NCI-H2029 treated with DMSO at 0.1 percent for 48 hours (cell line): ENCODE measurements around the gene MARCHF2.

Experiments
- DNase-seq: peaks from one replicate; lab custom pipeline; 2025; lab: John Stamatoyannopoulos, UW

The MARCHF2 gene

DNA sequence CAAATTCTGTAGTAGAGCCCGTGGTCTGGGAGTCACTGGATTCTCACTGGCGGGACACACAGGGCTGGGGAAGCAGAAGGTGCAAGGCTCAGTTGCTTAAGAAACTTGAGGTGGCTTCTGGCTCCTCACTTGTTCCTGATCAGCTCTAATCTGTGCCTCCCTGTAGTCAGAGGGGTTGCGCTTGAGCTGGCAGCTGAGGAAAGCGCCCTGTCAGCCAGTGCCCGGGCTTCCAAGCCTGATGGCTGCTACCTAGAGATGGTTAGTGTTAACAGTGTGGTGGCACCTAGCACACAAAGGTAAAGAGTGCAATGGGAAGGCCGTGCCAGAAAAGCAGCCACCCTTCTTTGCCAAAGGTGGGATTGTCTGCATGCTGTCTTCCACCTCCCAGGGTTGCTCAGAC is 40.5 kb downstream of the MARCHF2 start:
- no peak for DNase-seq

DNA sequence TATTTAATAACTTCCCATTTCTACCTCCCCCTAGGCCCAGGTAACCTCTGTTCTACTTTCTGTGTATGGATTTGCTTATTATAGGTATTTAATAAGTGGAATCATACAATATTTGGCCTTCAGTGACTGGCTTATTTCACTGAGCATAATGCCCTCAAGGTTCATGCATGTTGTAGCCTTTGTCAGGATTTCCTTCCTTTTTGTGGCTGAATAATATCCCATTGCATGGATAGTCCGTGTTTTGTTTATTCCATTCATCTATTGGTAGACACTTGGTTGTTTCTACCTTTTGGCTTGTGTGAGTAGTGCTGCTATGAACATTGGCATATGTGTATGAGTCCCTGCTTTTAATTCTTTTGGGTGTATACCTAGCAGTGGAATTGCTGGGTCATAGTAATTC is 41.1 kb downstream of the MARCHF2 start:
- DNase-seq = no peak

DNA sequence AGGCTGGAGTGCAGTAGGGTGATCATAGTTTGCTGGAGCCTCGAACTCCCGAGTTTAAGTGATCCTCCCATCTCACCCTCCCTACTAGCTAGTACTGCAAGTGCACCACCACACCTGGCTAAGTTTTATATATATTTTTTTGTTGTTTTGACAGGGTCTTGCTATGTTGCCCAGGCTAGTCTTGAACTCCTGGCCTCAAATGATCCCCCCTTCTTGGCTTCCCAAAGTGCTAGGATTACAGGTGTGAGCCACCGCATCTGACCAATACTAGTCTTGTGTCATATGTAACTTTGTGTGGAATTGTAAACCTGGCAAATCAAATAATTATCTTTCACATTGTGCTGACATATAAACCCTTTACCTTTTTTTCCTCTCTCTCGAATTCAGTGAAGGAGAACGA is 41.9 kb downstream of the MARCHF2 start:
- no peak for DNase-seq

DNA sequence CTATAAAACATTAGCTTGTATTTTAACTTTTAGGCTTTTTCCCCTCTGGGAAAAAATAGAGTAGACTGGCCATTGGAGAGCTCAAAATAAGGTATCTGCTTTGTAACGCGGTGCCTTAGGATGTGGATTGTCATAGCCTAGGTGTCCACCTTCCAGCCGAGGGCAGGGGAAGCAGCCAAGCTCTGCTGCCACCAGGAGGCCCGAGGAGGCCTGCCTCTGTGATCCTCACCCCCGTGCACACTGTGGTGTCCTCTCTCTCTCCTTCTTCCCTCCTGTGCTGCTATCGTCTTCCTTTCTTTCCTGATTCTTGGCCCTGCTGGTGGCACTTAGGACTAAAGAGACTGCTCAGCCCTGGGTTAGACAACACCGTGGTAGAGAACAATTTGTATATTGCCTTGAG is 43.0 kb downstream of the MARCHF2 start:
- no peak for DNase-seq

DNA sequence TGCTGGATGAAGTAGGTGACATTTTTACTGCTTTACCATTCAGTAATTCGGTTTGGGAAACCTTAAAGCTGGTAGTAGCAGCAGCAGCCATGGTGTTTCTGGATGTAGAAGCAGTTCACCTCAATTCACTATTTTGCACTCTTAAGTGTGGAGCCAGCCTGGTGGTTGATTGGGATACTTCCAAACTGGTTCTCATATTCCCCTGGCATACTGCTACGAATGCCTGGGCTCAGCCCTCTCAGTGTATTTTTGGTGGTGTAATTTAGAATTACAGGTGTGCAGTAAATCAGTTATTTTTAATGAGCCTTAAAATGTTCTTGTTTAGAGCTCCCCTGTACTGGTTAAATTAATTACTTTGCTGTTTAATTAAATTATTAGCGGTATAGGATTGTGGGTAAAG is 44.1 kb downstream of the MARCHF2 start:
- DNase-seq = no peak

DNA sequence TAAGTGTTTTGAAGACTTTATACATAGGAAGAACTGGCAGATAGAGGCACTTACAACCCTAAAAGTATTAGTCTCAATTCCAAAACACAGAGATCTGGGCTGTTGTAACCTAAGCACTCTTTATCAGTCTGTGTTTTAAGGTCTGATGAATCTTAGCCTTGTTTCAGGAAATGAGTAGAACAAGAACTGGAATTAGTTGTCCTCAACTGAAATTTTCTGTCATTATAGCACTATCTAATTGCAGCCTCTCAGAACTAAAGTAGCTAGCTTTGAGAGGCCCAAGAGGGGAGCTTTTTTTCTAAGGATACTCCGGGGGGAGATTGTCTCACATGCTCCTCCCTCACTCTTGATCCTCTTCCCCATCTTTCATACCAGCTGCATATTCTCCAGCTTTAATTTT is 44.7 kb downstream of the MARCHF2 start:
- DNase-seq = no peak

DNA sequence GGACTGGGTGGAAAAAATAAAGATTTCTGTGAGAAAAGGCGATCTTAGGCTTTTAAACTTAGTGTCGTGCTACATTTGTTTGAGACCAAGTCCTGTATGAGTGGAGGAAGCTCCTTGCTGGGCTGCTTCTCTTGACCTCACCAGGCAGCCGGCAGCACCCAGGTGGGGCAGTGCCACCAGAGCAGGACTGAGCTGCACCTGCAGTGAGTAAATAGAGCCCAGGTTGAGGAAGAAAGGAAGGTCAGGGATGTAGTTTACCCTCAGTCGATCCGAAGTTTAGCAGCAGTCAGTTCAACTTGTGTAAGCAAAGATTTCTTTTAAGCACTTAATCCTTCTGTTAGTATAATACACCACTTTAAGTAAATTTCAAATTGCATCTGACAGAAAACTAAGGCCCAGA is 45.3 kb downstream of the MARCHF2 start:
- DNase-seq = no peak

DNA sequence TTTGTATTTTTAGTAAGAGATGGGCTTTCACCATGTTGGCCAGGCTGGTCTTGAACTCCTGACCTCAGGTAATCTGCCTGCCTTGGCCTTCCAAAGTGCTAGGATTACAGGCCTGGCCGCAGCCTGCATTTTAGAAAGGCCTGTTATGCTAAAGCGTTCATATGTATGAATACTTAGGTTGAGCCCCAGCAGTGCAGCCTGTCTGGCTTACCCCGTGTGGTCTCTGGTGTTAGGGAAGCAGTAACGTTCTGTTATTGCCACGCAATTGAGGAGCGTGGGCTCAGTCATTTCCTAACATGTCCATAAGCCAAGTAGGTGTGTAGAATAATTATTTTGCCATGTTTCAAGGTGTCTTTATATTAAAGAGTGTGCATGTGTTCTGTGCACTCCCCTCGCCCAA is 46.0 kb downstream of the MARCHF2 start:
- no peak for DNase-seq

DNA sequence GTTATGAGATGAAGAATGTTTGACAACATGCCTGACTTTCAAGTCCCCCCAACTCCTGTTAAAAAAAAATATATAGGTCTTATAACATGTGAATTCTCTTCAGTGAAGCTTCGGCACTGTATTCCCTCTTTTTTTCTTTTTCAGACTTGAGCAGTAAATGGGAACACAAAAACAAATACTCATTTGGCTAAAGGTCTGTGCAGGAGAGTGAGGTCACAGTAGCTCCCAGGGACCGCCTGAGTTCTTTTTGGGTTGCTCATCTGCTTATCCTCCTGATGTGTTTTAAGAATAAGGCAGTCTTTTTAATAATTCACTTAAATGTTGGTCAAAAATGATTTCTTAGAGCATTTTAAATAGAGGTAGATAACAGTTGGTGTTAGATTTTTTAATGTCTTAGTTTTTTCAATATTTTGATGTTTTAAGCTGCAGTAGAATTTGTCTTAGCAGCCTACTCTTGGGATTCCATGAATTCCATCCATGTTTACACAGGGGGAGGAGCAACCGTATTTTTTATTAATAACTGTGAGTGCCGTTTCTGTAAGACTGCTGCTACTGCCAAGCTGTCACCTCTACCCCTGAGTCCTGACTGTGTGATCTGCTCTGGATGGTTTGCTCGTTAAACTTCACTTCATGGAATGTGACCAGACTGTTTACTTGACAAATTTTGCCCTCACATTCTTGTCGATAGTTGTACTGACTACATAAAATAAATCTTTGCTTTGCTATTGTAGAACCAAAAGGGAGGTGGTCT is 46.6 kb downstream of the MARCHF2 start:
- no peak for DNase-seq

DNA sequence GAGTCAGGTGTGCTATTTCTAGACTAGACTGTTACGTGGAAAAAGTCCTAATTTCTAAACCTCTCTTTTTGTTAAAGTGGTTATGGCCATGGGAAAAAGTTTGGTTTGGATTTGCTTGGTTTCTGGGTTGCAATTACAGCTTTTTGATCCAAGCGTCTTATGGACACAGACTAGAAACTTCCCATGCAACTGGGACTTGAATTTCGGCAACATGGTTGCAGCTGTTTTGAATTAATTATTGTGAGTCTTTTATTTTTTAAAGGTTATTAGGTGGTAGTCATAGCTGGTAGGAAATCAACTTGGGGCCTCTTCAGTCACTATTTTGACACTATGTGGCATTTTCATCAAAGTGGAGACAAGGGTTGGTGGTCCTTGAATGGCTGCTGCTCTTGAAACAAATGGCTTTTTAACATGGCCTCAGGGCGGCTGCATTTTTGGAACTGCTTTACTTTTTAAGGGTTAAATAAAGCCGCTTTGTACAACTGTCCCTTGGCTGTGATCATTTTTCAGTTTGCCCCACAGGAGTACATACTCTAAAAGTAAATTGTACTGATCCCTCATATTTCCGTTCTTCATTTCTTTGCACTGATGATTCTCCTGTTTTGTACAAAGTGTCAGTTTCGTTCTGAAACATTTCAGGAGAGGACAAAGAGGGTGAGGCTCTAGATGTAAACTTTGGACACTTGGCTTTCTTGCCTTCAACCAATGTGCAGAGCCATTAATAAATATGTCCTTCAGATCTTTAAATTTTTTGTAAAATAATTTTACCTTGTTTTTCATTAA is 47.6 kb downstream of the MARCHF2 start:
- DNase-seq = no peak

DNA sequence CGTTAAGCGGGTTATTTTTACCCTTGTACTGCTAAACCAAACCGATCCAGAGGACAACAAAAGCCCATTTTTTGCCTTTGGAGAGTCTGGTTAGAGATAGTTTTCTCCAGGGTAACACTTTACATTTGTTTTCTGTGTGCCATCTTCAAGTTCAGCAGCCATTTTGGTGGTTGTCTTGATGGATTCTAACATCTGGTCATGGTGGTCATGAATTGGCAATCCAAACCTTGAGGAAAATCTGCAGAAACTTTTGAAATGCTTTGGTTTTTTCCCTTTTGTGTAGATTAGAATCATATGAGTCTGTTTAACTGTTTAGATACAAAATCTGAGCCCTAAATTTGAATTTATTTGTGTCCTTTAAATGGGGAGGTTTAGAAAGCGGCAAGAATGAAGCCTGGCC is 48.3 kb downstream of the MARCHF2 start:
- no peak for DNase-seq

DNA sequence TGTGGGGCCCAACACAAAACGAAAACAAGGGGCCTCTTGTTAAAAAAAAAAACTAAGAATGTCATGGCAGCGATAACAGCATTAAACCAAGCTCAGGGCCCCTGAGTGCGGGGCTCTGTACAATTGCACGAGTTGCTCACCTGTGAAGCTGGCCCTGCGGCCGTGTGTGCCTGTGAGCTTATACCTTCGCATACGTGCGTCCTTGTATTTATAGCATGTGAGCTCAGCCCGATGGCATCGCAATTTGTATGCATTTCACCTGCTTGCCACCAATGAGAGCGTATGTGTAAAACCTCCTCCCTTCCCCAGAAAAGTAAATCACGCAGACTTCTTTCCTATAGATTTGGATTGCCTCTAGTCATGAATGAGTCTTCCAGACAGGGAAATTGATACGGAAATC is 48.8 kb downstream of the MARCHF2 start:
- DNase-seq = no peak

DNA sequence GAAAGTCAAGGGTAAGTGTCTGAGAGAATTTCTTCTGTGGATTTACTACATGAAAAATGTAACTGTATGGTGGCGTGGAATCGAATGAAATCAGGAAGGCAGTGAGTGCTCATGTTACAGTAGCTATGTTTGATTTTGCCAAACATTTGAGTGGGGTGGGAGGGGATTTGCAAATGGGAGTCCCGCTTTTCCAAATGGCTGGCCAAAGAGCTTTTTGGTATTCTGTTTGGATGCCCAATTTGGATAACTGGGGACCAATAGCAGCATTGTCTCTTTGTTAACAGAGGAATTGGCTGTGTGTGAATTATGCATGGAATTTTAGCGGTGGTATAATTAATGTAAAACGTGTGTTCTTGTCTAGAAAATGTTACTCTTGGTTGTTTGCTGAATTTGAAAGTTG is 49.5 kb downstream of the MARCHF2 start:
- no peak for DNase-seq

DNA sequence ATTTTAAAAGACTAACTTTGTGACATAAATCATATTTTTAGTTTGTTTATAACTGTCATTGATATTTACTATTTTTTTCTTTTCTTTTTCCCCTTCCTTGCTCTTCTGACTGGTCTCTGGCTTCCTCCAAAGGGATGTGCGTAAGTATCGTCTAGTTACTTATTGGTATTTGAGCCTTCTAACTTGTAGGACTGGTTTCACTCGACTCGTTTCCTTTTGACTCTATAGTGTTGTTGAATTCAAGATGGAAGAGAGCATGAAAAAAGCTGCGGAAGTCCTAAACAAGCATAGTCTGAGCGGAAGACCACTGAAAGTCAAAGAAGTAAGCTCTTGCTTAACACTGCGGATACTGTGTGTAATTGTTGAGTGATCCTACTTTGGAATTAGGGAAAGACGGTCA is 50.3 kb downstream of the MARCHF2 start:
- no peak for DNase-seq

DNA sequence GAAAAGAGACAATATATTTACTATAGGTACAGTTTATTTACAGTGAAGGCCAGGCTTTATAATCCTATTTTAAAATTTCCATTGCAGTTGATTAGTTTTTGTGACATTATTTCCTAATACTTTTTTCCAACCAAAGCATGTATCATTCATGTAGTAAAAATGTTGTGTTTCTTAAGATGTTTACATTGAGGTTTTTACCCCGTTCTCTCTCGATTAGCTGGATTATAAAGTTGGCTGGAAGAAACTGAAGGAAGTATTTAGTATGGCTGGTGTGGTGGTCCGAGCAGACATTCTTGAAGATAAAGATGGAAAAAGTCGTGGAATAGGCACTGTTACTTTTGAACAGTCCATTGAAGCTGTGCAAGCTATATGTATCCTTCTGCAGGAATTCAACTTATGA is 52.9 kb downstream of the MARCHF2 start:
- no peak for DNase-seq

DNA sequence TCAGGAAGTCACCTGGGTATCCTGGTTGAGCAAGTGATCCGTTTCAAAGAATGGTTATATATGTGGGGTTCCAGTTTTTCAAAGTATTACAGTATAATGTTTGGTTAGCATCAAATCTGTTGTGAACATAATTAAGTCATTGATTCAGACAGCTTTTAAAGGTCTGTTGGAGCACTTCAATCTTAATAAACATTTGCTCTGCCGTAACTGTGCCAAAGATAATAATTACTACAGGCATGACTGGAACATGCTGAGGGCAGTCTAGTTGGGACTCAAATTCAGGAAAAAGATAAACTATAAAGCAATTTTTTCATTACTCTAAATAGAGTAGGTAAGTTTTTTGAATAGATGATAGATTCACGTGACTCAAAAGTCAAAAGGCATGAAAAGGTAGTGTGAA is 55.0 kb downstream of the MARCHF2 start:
- DNase-seq = no peak

DNA sequence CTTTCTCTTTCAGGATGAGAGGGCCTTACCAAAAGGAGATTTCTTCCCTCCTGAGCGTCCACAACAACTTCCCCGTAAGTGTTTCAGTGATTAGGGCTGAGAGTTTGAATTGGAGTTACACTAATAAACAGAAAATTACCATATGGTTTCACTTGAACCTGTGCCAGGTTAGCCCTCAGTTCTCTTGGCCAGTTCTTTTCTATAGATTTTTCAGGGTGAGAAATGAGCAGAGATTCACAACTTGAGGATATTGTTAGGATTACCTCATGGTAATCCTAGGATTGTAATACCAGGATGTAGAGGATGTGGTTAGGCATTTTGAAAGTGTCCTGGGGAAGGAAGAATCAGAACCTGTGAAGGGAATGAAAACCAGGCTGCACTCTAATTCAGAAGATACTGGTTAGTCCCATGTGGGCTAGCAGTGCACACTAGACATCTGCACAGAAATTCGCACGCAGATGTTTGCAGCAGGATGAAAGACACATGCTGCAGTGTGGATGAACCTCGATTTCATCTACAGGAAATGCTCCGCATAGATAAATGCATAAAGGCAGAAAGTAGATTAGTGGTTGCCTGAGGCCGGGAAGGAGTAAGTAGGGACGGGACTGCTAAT is 55.8 kb downstream of the MARCHF2 start:
- DNase-seq = no peak

DNA sequence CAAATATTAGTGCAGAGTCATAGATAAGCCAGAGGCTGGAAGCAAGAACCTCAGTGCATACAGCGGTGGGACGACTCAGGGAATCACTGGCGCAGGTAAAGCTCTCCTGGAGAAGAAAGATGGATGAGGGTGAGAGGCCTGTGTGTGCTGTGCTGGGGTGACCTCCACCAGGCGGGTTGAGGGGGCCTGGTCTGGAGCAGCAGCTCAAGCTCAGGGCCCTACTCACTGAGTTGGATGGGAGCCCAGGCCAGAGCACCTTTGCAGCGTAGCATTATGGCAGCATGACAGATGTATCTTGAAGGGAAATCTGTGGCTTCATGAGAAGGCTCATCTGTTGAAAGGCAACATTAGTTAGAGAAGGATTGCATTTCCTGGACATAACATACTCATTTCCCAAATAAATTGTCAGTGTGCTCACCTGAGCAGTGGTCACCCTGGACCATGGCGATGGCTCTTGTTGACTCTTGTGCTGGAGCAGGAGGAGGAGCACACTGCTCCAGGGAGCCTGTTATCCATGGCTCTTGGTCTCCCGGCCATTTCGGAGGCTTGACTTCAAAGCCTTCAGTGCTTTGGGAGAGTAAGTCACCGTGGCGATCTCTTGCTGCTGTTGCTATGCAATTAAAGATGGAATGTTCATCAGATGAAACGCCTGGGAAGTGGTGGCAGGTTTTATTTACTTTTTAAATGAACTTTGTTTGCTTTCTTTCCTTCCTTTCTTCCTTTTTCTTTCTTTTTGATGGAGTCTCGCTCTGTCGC is 56.7 kb downstream of the MARCHF2 start:
- DNase-seq = no peak

DNA sequence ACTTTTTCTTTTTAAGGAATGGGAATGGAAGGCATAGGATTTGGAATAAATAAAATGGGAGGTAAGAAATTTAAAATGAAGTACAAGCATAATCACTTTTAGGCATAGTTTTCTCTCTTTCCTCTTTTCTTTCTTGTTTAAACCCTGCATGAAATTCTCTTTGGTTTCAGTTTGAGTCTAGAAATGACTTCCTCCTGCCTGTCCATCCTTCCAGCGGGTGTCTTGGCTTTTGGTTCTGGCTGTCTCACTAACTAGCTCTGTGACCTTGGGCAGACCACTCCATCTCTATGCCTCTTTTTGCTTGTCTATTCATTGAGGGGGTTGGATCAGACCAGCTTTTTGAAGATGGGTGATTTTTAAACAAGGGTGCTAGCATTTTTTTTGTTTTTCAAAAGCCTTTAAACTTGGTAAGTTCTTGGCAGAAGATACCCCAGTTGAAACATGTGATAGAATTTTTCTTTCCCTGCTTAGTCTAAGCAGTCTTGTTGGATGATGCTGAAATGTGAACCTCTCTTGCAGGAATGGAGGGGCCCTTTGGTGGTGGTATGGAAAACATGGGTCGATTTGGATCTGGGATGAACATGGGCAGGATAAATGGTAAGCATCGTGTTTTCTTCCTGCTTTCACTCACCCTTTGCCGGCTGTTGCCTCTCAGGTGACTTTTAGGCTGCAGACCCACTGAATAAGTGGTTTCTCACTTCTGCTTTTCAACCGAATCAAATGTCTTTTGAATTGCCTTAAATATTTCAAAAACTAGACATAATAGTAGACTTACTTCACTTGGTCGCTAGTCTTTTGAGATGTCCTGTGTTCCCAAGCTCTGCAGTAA is 60.8 kb downstream of the MARCHF2 start:
- DNase-seq = no peak

DNA sequence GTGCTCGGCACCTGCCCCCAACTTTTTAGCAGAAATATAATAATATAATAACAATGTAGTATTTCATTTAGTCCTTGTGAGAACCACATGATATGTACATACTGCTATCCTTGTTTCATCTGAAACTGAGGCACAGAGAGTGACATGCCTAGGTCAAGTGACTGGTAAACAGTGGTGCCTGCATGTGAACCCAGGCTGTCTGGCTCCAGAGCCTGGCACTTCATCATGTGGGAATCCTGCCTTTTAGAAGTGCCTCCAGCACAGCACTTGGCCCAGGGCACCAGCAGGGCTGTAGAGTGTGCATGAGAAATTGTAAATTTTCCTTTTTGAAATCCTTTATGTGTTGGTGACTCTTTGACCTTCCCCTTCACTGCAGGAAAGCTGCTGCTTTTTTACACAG is 61.9 kb downstream of the MARCHF2 start:
- no peak for DNase-seq

DNA sequence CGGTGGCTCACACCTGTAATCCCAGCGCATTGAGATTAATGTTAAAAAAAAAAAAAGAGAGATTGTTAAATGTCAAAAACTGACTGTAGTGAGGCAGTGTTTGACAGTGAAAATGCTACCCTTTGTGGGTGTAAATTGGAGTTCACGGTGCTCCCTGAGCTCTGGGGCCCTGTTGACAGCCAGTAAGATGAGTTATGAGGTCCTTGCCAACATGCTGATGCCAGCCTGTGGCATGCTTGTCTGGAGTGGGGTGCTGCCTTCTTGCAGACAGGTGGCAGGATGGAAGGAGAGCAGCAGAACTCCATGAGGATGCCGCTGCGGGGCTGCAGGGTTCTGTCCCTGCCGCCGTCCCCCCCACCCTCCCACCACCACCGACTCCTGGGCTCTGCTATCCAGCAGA is 63.4 kb downstream of the MARCHF2 start:
- DNase-seq = no peak

DNA sequence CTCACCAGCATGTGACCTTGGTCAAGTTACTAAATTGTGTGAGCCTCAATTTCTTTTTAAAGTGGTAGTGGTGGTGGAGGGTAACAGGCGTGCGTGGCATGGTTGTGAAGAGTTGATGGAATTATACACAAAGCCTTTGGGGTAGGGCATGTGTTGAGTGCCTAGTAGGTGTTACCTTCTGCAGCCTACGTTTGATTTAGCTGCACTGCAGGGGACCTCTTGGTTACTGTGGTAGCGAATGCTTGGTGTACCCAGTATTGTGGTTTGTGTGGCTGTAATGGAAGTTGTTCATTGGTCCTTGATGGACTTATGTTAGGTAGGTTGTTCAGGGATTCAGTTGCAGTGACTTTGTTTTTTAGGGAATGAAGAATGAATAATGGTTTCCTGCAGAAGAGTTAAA is 64.8 kb downstream of the MARCHF2 start:
- no peak for DNase-seq
